ENCODE data around the gene CBR1.
"Not testable (repeated sequence)": the region's sequence is repeated elsewhere in the genome, so short reads cannot be mapped to it uniquely, and the experiment has no call there.

CBR1 gene

DNA sequence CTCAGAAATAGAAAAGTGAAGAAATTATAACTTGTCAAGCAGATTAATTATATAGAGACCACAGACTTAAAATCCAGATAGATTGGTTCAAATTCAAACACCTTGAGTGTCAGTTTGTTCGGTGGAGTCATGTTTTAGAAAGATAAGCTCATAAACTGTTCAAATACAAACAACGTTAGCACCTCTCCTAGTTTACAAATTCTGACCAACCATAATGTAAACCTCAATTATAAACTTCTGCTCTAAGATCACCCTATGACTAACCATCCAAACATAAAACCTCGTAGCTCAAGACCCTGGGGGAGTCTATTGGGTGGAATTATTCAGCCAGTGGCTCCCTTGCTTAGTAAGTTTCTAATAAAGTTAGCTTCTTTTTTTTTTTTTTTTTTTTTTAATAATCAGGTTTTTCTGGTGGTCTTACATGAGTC is 12.4 kb downstream of the CBR1 start:
- no peak for DNase-seq

DNA sequence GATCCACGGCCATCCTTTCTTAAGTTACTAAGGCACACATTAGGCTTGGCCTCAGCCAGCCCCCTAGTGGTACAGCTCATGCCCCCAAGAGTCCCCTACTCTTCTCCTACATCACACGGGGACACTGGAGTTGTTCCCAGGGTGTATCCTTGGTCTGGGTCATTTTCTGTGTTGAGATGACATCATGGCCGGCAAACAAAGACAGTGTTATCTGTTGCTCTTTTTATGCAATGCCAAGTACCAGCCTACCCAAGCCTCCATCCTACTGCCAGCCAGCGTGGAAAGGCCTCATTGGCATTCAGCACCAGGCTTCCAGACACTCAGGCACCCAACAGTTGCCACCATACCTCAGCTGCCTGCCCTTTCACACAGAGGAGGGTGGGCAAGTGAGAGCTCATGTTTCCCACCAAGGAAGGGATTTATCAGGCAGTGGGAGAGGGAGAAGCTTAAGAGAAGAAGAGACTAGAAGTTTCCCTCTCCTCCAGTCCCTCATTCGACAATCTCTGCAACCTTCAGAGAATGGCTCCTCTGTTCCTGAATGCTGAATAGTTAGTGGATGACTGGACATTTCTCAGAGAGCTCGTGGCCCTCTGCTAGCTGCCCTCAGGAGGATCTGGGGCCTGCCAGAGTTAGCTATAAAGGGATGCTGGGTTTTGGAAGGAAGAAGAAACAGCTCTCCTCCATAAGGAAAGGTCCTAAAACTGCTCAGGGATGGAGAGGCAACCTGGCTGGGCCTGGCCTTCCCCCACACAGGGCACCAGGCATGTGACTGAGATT is 17.7 kb downstream of the CBR1 start:
- DNase-seq, result no peak

DNA sequence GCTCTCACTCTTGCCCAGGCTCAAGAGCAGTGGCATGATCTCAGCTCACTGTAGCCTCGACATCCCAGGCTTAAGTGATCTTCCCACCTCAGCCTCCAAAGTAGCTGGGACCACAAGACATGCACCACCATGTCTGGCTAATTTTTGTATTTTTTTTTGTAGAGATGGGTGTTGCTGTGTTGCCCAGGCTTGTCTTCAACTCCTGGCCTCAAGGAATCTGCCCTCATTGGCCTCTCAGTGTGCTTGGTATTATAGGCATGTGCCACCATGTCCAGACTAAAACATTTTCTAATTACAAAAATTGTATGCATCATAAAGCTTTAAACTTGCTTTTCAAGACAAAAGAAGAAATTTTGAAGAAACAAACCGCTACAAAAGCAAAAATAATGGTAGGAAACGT is 20.1 kb downstream of the CBR1 start:
- DNase-seq, result no peak

DNA sequence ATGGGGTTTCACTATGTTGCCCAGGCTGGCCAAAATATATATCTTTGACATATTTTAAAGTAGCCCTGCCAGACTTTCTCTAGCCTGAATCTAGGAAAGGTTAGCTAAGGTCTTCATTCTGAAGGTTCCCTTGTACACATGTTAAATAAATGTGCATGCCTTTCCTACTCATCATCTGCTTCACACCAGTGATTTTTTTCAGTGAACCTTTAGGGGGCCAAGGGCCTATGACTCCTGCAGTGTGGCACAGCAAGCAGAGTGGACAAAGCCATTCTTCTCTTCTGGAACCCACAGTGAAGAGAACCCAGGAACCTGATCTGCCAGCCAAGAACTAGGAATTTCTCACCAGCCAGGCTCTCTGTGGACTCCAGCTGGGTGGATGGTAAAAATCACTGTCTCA is 22.9 kb downstream of the CBR1 start:
- DNase-seq, result no peak

DNA sequence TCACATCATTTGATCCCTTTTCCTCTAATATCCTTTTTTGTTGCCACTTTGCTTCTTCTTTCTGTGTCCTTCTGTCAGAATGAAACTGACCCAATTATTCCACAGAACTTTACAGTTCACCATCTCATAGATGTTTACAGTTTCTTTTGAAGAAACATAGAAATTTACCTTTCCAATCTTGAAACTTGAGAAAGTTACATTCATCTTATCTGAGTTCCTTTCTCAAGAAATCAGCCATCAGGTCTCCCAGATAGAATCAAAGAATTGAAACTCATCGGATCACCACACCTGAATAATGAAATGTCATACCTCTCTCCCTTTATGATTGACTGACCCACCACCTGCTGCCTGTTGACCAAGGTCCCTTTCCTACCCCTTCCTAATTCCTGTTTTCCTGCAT is 23.7 kb downstream of the CBR1 start:
- DNase-seq, result no peak

DNA sequence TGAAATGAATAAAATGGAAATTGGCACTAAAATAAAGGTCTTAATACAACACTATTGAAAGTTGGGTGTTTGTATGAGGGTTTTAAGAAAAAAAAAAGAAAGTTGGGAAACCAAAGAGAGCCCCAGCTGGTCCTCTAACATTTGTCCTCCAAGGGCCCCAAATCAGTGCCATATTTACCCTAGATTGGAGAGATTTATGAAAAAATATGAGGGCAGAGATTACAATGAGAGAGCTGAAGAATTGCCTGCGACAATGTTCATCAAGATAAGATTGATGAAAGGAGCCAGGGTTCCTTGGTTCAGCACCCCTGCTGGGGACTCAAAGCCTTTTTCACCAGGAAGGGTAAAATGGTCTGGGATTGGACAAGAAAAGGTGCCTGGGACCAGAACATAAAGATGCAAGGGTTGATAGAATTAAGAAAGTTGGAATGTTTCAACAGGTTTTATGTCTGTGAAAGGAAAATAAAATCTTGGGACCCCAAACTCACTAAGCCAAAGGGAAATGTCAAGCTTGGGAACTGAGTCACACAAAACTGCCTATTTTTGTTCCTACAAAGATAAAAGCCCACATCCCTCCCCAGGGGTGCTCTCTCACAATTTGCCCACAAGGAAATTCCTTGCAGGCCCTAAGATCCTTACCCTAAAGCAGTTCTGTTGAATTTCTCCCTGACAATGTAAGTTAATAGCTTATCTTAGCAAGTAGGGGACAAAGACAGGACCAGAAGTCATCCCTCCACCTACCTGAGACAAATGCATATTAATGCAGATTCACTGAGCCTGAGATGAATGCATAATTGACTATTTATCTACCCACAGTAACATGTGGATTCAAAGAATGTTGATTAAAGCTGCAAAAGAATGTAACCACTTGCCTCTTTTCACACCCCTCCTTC is 26.8 kb downstream of the CBR1 start:
- DNase-seq, result no peak

DNA sequence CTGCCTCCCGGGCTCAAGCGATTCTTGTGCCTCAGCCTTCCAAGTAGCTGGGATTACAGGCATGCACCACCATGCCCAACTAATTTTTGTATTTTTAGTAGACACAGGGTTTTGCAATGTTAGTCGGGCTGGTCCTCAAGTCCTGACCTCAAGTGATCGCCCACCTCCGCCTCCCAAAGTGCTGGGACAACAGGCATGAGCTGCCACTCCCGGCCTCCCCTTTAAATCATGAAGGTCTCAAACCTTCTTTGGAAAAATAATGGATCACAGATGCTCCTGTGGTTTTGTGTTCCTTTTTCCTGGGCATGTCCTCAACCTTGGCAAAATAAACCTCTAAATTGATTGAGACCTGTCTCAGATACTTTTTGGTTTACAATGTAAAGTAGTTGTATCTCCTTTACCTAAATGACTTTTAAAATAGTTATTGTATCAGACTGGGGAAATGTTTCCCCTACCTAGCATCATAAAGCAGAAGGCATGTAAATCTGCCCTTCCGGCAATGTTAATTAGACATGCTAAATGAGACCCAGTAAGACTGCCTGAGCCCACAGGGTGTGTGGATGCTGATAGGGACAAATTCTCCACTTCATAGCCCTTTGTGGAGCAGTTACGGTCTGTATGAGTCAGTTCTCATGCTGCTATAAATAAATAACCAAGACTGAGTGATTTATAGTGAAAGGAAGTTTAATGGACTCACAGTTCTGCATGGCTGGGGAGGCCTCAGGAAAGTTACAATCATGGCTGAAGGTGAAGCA is 27.8 kb downstream of the CBR1 start:
- no peak for DNase-seq

DNA sequence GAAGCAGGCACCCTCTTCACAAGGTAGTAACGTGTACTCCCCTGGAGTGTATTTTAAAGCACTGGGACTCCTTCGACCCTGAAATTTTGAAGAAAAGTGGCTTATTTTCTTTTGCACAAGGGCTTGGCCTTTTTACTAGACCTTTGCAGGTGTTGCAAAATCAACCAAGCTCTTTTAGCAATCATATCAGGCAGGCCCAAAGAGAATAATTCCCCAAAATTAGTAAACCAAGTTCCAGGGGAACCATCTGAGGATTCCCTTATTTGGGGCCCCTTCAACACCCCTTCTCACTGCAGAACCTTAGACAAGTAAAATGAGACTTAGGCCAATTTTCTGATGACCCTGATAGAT is 28.3 kb downstream of the CBR1 start:
- no peak for DNase-seq

DNA sequence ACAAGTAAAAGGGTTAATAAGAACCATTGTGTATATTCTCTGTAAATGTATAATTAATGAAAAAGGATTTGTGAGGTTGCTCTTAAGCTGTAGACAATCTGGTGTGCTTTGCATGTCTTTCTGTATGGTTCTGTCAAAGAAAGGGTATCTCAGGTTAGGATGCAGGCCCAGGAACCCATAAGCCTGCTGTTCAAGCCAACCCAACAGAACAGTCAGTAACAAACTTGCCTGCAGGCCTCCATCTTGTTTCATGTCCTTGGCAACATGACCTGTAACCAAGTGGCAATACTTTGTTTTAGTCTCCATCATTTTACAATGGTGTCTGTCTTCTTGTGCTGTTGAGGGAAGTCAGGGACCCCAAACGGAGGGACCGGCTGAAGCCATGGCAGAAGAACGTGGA is 29.2 kb downstream of the CBR1 start:
- DNase-seq, result no peak

DNA sequence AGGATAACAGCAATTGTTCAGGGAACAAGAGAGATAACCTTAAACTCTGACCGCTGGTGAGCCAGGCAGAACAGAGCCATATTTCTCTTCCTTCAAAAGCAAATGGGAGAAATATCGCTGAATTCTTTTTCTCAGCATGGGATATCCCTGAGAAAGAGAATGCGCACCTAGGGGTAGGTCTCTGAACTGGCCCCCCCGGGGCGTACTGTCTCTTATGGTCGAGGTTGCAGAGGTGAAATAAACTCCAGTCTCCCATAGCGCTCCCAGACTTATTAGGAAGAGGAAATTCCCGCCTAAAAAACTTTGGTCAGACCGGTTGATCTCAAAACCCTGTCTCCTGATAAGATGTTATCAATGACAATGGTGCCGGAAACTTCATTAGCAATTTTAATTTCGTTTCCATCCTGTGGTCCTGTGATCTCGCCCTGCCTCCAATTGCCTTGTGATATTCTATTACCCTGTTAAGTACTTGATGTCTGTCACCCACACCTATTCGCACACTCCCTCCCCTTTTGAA is 29.9 kb downstream of the CBR1 start:
- not testable (repeated sequence) for DNase-seq

DNA sequence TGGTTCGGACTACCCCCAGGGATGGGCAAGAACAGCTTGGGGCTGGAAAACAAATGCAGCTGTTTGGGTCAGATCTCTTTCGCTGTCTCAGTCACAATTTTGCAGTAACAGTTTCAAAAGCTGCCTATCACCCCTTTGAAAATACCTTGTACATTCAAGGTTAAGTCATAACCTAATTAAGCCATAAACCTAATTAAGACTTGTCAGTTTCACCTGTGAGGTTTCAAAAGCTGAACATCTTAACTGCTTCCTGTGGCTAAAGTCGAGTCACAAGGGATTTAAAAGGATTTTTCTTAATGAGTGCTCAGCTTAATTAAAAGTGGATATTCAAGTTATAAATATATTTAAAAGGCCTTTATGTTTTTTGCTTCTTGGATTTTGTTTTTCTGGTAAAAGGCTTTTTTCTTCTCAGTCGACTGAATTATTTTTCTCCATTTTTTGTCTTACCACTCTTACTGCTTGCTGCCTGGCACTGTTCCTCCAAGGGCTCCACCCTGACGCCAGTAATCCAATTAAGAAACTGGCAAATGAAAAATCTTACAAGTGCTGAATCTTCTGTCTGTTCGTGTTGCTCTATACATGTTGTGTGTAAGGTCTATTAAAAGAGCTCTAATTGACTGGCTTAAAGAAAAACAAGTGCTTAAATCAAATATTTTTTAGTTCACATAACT is 31.3 kb downstream of the CBR1 start:
- DNase-seq, result peak; percentile 25

DNA sequence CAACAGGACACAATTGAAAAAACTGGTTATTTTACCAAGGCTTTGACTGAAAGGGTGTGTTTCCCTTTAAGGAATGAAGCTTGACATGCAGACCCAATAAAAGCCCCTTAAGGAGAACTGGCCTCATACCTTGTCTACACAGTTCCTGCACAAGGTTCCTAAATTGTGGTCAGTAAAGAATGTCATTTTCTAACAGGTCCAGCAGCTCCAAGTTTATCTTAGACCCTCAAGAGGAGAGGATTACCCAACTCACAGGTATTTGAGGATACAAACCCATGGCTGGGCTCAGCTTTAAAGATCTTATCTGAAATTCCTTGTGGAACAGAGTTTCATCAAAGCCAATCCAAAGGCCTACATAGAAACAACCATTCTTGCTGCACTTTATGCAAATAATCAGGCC is 33.6 kb downstream of the CBR1 start:
- no peak for DNase-seq

DNA sequence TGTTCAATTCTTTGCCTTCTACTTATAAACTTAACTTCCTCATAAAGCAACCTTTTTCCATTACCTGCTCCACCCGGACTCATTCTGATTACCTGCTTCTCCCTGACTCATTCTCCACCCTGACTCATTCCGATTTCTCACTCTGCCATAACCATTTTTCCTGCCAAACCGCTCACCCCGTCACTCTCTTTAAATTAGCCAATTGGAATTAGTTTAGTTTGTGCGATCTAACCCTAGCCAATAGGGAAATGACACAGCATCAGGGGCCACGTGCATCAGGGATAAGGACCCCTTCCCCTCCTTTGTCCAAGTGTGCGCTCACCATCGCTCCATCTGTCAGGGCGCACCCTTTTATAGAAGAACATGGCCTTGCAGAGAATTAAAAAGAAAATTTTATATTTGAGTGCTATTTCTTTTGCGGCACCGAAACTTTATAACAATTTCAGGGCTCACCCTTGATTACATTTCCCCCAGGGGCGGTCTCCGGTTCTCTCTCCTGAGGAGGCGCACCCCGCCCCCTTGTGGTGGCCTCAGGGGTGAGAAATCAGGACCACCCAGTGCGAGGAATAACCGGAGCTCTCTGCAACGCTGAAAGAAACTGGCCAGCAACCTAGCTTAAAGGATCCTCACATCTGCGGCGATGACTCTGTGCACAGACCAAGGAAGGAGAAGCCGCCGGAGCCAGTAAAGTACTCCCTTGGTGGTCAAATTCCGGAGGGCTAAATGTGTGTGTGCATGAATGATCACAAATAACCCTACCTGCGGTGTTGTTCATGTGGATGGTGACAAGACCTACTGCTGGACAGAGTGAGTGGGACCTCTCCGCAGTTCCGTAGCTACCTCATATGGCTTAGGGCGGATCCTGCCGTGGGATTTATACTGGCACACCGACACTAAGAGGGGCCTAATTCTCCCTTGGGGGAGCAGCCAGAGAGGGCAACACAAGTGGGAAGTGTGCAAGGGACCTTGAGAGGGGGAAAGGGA is 34.8 kb downstream of the CBR1 start:
- peak; percentile 35 for DNase-seq

DNA sequence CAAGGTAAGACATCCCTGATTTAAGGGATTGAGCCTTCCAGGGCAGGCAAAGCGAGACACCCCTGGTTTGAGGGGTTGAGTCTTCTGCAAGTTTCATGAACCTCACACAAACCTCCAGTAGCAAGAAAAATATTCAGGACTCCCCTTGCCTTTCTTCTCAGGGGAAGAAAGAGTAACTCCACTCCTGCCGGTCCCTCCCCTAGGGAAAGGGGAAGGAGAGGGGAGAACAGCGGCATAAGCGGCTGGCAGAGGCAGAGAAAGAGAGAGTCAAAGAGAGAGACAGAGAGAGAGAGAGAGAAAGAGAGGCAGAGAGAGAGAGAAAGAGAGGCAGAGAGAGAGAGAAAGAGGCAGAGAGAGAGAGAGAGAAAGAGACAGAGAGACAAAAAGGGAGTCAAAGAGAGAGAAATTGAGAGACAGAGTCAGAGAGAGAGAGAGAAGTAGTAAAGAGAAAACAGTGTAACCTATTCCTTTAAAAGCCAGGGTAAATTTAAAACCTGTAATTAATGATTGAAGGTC is 35.6 kb downstream of the CBR1 start:
- DNase-seq, result no peak

DNA sequence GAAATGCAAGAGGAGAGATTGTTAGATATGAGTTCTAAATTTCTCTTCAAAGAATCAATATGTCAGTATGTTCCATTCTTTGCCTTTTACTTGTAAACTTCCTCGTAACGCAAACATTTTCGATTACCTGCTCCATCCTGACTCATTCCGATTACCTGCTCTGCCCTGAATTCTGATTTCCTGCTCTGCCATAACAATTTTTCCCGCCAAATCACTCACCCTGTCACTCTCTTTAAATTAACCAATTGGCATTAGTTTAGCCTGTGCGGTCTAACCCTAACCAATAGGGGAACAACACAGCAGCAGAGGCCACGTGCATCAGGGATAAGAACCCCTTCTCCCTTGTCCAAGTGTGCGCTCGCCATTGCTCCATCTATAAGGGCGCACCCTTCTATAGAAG is 40.0 kb downstream of the CBR1 start:
- no peak for DNase-seq

DNA sequence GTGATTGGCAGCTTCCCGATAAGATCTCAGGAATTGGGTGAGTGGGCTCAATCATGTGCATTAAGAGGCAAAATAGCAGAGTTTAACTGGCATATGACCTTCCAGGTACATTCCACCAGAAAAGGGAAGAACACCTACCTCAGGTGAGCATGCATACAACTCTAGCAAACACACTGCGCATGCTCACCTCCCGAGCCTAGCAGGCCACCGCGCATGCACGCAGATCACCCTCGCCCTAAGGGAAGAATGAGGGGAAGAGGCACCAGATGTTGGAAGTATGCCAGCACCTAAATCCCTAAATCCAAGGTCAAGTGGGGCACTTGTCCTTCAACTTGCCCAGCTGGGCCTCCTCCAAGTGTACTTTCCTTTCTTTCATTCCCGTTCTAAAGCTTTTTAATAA is 41.4 kb downstream of the CBR1 start:
- DNase-seq, result no peak

DNA sequence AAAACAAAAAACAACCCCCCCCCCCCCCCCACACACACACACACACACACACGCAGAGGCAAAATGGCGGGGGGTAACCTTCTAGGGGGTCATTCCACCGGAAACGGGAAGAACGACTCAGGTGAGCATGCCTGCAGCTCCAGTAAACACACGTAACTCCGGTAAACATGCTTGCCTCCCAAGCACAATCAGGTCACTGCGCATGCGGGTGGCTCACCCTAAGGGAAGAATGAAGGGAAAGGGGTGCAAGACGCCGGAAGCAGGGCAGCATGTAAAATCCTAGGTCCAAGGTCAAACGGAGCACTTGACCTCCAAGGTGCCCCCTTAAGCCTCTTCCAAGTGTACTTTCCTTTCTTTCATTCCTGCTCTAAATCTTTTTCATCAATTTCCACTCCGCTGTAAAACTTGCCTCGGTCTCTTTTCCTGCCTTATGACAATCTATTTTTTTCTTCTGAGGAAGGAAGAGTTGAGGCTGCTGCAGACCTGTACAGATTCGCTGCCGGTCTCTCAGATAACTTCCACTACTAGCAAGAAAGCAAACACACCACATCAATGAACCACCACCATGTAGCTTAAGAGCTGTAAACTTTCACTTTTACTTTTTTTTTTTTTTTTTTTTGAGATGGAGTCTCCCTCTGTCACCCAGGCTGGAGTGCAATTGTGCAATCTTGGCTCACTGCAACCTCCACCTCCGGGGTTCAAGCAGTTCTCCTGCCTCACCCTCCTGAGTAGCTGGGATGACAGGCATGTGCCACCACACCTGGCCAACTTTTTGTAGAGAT is 44.0 kb downstream of the CBR1 start:
- DNase-seq, result peak; percentile 96

DNA sequence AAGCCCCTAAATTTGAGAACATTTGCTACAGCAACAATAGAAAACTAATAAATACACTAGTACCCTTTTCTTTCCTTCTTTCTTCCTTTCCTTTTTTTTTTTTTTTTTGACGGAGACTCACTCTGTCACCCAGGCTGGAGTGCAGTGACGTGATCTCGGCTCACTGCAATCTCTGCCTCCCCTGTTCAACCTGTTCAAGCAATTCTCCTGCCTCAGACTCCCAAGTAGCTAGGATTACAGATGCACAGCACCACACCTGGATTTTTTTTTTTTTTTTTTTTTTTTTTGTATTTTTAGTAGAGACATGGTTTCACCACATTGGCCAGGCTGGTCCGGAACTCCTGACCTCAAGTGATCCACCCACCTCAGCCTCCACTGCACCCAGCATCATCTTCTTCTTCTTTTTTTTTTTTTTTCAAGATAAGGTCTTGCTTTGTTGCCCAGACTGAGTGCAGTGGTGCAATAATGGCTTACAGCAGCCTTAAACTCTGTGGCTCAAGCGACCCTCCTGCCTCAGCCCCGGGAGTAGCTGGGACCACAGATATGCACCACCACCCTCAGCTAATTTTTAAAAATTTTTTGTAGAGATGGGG is 45.4 kb downstream of the CBR1 start:
- DNase-seq, result no peak

DNA sequence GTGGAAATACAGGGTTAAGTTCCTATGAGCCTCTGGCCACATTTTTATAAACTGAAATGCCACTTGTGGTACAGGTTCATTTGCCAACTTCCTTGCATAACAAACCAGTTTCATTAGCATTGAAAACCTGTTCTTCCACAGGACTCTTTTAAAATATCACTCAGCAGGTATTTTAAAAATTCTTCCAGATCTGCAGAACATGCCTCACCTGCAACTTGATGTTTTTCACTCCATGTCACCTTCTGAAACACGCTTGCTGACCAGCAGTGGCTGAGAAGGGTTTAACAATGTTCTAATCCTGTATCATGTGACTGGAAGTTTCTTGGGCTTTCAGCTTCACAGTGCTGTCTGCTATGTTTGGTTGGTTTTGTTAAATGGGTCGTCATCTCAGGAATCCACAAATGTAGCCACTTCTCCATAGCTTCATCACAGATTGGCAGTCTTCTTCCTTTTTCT is 47.5 kb downstream of the CBR1 start:
- no peak for DNase-seq
